ENCODE results near the gene TRMT6.

TRMT6 gene

GRCh38 chr20:5949943-5950270, 426 bp downstream of the TRMT6 start:
- DNase-seq (ENCODE audit: low spot score) = no peak

GRCh38 chr20:5947276-5947675, 3.1 kb downstream of the TRMT6 start:
- no peak for DNase-seq (ENCODE audit: low spot score)

- DNase-seq (ENCODE audit: low spot score) = no peak
Measured at GRCh38 chr20:5945963-5946362, 4.4 kb downstream of the TRMT6 start.

GRCh38 chr20:5938456-5939029, 11.8 kb downstream of the TRMT6 start:
- DNase-seq (ENCODE audit: low spot score) = no peak

- no peak for DNase-seq (ENCODE audit: low spot score)
Measured at GRCh38 chr20:5936238-5936637, 14.1 kb downstream of the TRMT6 start.

GRCh38 chr20:5935384-5935783, 14.9 kb downstream of the TRMT6 start:
- DNase-seq (ENCODE audit: low spot score) = no peak

GRCh38 chr20:5933802-5934436, 16.4 kb downstream of the TRMT6 start:
- no peak for DNase-seq (ENCODE audit: low spot score)

- no peak for DNase-seq (ENCODE audit: low spot score)
Measured at GRCh38 chr20:5932796-5933195, 17.5 kb downstream of the TRMT6 start.

- DNase-seq (ENCODE audit: low spot score) = no peak
Measured at GRCh38 chr20:5931411-5931810, 18.9 kb downstream of the TRMT6 start.

GRCh38 chr20:5928836-5929715, 21.3 kb downstream of the TRMT6 start:
- DNase-seq (ENCODE audit: low spot score) = no peak

GRCh38 chr20:5927749-5928462, 22.4 kb downstream of the TRMT6 start:
- no peak for DNase-seq (ENCODE audit: low spot score)

GRCh38 chr20:5925551-5925950, 24.8 kb downstream of the TRMT6 start:
- no peak for DNase-seq (ENCODE audit: low spot score)

- DNase-seq (ENCODE audit: low spot score) = no peak
Measured at GRCh38 chr20:5923493-5923892, 26.8 kb downstream of the TRMT6 start.

- DNase-seq (ENCODE audit: low spot score) = no peak
Measured at GRCh38 chr20:5920581-5920980, 29.8 kb downstream of the TRMT6 start.

- no peak for DNase-seq (ENCODE audit: low spot score)
Measured at GRCh38 chr20:5919626-5920544, 30.4 kb downstream of the TRMT6 start.

- DNase-seq (ENCODE audit: low spot score) = peak; percentile 26
Measured at GRCh38 chr20:5918856-5919625, 31.3 kb downstream of the TRMT6 start.

GRCh38 chr20:5914859-5915258, 35.5 kb downstream of the TRMT6 start:
- DNase-seq (ENCODE audit: low spot score) = no peak

- no peak for DNase-seq (ENCODE audit: low spot score)
Measured at GRCh38 chr20:5913166-5913565, 37.2 kb downstream of the TRMT6 start.

- no peak for DNase-seq (ENCODE audit: low spot score)
Measured at GRCh38 chr20:5910186-5910585, 40.1 kb downstream of the TRMT6 start.

- DNase-seq (ENCODE audit: low spot score) = no peak
Measured at GRCh38 chr20:5908981-5909380, 41.4 kb downstream of the TRMT6 start.

GRCh38 chr20:5900908-5901307, 49.4 kb downstream of the TRMT6 start:
- DNase-seq (ENCODE audit: low spot score) = no peak

Measured in CD4-positive, alpha-beta T cell treated with Interleukin-6 at 100 ng/mL for 8 hours (primary cell).